Right atrium auricular region (tissue), 2 donors: Measurements from ENCODE around the gene KCTD3. TPM values are rescaled to one million over a fixed set of nuclear protein-coding genes. Genes with fewer than 3 reads are reported as not detected.

Source experiments
- DNase-seq: peaks from one replicate; pipeline ENCODE4 v3.0.0-alpha.2; 2019; ENCODE audit warnings: low spot score
- H3K27ac ChIP-seq, 2 donors: fragments of 200-600 bp; sonication (generic); 1 replicate in 1 of 2; 2 replicates in 1 of 2; pipeline ENCODE4 v1.5.1; 2016 to 2019
- H3K27me3 ChIP-seq, 2 donors: fragments of 200-600 bp; sonication (generic); one replicate each; pipeline versions ENCODE4 v1.5.1 to v1.6.0; 2017 to 2019
- H3K36me3 ChIP-seq: fragments of 200-600 bp; sonication (generic); one replicate; pipeline ENCODE4 v1.5.1; 2016
- H3K4me1 ChIP-seq, 2 donors: fragments of 200-600 bp; sonication (generic); one replicate each; pipeline versions ENCODE4 v1.5.1 to v1.6.0; 2017 to 2019
- H3K4me3 ChIP-seq, 2 donors: fragments of 200-600 bp; sonication (generic); 1 replicate in 1 of 2; 2 replicates in 1 of 2; pipeline ENCODE4 v1.5.1; 2017 to 2019; ENCODE audit warnings: mild to moderate bottlenecking in 1 of 2, moderate library complexity in 1 of 2
- H3K9me3 ChIP-seq, 2 donors: fragments of 200-600 bp; sonication (generic); one replicate each; pipeline ENCODE4 v1.5.1; 2019
- CTCF ChIP-seq, 2 donors: fragments of 200-600 bp; sonication (generic); IDR thresholded peaks; one replicate each; pipeline ENCODE4 v1.5.1; 2019; ENCODE audit warnings: antibody characterized with exemption in 2 of 2
- total RNA-seq, 2 donors: library from RNA; depleted of rRNA; stranded (reverse); fragments of >200 nt; gene quantifications; one replicate each; pipeline ENCODE4 v1.1.0, GENCODE V29; 2016

The KCTD3 gene
- total RNA-seq, 2 donors from 2014 or later: 12.5 to 14.3 TPM

GRCh38 chr1:215539803-215540570 is 27.1 kb upstream of the KCTD3 start:
- no peak for DNase-seq
- peaks cover 0 to 12% of the 10 kb centered on the region in 2 donors for H3K9me3 ChIP-seq
- no peaks in the 10 kb centered on the region for H3K36me3 ChIP-seq
- no peak for TF ChIP-seq CTCF (IDR thresholded peaks at IDR 0.05)
- H3K4me3 ChIP-seq: no peak overlapping the region
- no peaks in the 10 kb centered on the region for H3K27me3 ChIP-seq
- no peak overlapping the region for H3K27ac ChIP-seq
- H3K4me1 ChIP-seq: no peaks in the 10 kb centered on the region

GRCh38 chr1:215542301-215542700 is 24.8 kb upstream of the KCTD3 start:
- Histone ChIP-seq H3K4me1 (no peaks in the 10 kb centered on the region), H3K4me3 (no peak overlapping the region), H3K27ac (no peak overlapping the region), H3K9me3 (peaks cover 0 to 12% of the 10 kb centered on the region in 2 donors), H3K36me3 (no peaks in the 10 kb centered on the region), H3K27me3 (no peaks in the 10 kb centered on the region)
- no peak for TF ChIP-seq CTCF (IDR thresholded peaks at IDR 0.05)
- no peak for DNase-seq

GRCh38 chr1:215543191-215543606 is 23.9 kb upstream of the KCTD3 start:
- peaks cover 0 to 12% of the 10 kb centered on the region in 2 donors for H3K9me3 ChIP-seq
- no peaks in the 10 kb centered on the region for H3K4me1 ChIP-seq
- no peak overlapping the region for H3K4me3 ChIP-seq
- no peak for TF ChIP-seq CTCF (IDR thresholded peaks at IDR 0.05)
- no peaks in the 10 kb centered on the region for H3K36me3 ChIP-seq
- DNase-seq: no peak
- no peak overlapping the region for H3K27ac ChIP-seq
- no peaks in the 10 kb centered on the region for H3K27me3 ChIP-seq

- H3K27ac ChIP-seq: no peak overlapping the region
- H3K36me3 ChIP-seq: no peaks in the 10 kb centered on the region
- H3K4me1 ChIP-seq: no peaks in the 10 kb centered on the region
- peaks cover 0 to 12% of the 10 kb centered on the region in 2 donors for H3K9me3 ChIP-seq
- H3K27me3 ChIP-seq: no peaks in the 10 kb centered on the region
- no peak for TF ChIP-seq CTCF (IDR thresholded peaks at IDR 0.05)
- DNase-seq: no peak
- no peak overlapping the region for H3K4me3 ChIP-seq
Observed at GRCh38 chr1:215543806-215544205, 23.3 kb upstream of the KCTD3 start.

- H3K27ac ChIP-seq: no peak overlapping the region
- H3K4me1 ChIP-seq: no peaks in the 10 kb centered on the region
- peaks cover 0 to 12% of the 10 kb centered on the region in 2 donors for H3K9me3 ChIP-seq
- H3K4me3 ChIP-seq: no peak overlapping the region
- no peak for TF ChIP-seq CTCF (IDR thresholded peaks at IDR 0.05)
- no peaks in the 10 kb centered on the region for H3K27me3 ChIP-seq
- no peaks in the 10 kb centered on the region for H3K36me3 ChIP-seq
- DNase-seq: no peak
Observed at GRCh38 chr1:215544566-215544965, 22.5 kb upstream of the KCTD3 start.

GRCh38 chr1:215545096-215545495 is 22.0 kb upstream of the KCTD3 start:
- H3K36me3 ChIP-seq: no peaks in the 10 kb centered on the region
- no peak for DNase-seq
- TF ChIP-seq CTCF (IDR thresholded peaks at IDR 0.05): no peak
- H3K4me3 ChIP-seq: no peak overlapping the region
- no peak overlapping the region for H3K27ac ChIP-seq
- H3K4me1 ChIP-seq: no peaks in the 10 kb centered on the region
- H3K9me3 ChIP-seq: peaks cover 0 to 12% of the 10 kb centered on the region in 2 donors
- no peaks in the 10 kb centered on the region for H3K27me3 ChIP-seq
